ENCODE measurements around the gene PHETA1.
"Not testable (repeated sequence)": the region's sequence is repeated elsewhere in the genome, so short reads cannot be mapped to it uniquely, and the experiment has no call there.

PHETA1 gene

DNA sequence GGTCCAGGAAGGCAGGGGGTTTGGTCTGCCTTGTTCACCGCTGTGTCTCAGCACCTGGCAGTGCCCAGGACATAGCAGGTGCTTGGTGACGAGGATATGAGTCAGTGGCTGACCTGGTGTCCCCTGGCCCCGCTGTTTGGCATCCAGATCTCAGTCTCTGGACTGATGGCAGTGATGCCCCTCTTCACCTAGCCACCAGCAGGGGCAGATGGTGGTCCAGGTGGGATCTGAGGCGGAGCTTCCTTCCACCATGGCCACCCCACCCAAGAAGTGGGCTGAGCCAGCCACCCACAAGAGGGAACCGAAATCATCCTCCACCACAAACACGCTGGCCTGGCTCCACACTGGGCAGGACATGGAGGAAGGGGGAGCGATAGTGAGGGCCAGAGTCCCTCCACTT is 20.7 kb upstream of the PHETA1 start:
- in situ Hi-C loops (cut with MboI; ENCODE audit: low sequenced_read_pairs, unreplicated experiment), result loop anchor here (10.0 kb wide), 1 partner anchor 135 kb away; no protein-coding TSS in a partner anchor
- DNase-seq (ENCODE audit: low spot score), result peak; percentile 10
- TF ChIP-seq, protein P1, sequence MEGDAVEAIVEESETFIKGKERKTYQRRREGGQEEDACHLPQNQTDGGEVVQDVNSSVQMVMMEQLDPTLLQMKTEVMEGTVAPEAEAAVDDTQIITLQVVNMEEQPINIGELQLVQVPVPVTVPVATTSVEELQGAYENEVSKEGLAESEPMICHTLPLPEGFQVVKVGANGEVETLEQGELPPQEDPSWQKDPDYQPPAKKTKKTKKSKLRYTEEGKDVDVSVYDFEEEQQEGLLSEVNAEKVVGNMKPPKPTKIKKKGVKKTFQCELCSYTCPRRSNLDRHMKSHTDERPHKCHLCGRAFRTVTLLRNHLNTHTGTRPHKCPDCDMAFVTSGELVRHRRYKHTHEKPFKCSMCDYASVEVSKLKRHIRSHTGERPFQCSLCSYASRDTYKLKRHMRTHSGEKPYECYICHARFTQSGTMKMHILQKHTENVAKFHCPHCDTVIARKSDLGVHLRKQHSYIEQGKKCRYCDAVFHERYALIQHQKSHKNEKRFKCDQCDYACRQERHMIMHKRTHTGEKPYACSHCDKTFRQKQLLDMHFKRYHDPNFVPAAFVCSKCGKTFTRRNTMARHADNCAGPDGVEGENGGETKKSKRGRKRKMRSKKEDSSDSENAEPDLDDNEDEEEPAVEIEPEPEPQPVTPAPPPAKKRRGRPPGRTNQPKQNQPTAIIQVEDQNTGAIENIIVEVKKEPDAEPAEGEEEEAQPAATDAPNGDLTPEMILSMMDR (IDR thresholded peaks at IDR 0.05; ENCODE audit: borderline replicate concordance, control extremely low read depth, extremely low read depth, insufficient read depth, missing control alignments), result no peak

DNA sequence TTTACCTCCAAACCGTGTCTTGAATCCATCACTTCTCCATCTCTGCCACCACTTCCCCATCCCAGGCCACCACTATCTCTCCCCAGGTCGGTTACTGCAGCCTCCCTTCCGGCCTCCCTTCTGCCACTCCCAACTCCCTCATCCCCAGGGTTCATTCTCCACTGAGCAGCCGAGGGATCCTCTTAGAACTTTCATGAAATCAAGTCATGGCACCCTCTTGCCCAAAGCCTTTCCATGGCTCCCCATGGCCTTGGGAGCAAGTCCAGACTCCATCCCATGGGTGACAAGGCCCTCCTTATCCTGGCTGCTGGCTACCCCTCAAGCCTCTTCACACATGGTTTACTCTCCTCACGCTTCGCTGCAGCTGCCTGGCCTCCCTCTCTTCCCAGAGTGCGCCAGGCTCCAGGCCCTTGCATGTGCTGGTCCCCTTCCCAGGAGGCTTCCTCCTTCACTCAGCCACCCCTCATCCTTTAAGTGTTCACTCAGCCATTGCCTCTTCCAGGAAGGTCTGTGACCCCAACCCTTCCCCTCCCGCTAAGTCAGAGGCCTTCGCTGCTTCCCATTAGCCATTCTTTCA is 18.9 kb upstream of the PHETA1 start:
- in situ Hi-C loops (cut with MboI; ENCODE audit: low sequenced_read_pairs, unreplicated experiment), result no loop called here
- TF ChIP-seq, protein P1 (IDR thresholded peaks at IDR 0.05; ENCODE audit: borderline replicate concordance, control extremely low read depth, extremely low read depth, insufficient read depth, missing control alignments), result no peak
- no peak for DNase-seq (ENCODE audit: low spot score)

GRCh38 chr12:111386885-111387284 is 18.0 kb upstream of the PHETA1 start:
- in situ Hi-C loops (cut with MboI; ENCODE audit: low sequenced_read_pairs, unreplicated experiment), result no loop called here
- TF ChIP-seq, protein P1 (IDR thresholded peaks at IDR 0.05; ENCODE audit: borderline replicate concordance, control extremely low read depth, extremely low read depth, insufficient read depth, missing control alignments), result no peak
- no peak for DNase-seq (ENCODE audit: low spot score)

DNA sequence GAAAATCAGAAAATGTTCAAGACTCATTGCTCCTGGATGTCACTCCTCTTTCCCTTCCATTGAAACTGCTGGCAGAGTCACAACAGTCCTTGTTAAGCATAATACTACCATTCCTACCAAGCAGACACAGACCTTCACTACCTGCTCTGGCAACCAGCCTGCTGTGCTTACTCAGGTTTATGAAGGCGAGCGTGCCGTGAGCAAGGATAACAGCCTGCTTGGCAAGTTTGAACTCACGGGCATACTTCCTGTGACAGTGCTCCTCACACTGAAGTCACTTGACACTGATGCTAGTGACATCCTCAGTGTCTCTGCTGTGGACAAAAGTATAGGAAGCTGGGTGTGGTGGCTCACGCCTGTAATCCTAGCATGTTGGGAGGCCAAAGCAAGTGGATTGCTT is 15.7 kb upstream of the PHETA1 start:
- in situ Hi-C loops (cut with MboI; ENCODE audit: low sequenced_read_pairs, unreplicated experiment), result no loop called here
- TF ChIP-seq, protein P1 (IDR thresholded peaks at IDR 0.05; ENCODE audit: borderline replicate concordance, control extremely low read depth, extremely low read depth, insufficient read depth, missing control alignments), result no peak
- DNase-seq (ENCODE audit: low spot score), result no peak

DNA sequence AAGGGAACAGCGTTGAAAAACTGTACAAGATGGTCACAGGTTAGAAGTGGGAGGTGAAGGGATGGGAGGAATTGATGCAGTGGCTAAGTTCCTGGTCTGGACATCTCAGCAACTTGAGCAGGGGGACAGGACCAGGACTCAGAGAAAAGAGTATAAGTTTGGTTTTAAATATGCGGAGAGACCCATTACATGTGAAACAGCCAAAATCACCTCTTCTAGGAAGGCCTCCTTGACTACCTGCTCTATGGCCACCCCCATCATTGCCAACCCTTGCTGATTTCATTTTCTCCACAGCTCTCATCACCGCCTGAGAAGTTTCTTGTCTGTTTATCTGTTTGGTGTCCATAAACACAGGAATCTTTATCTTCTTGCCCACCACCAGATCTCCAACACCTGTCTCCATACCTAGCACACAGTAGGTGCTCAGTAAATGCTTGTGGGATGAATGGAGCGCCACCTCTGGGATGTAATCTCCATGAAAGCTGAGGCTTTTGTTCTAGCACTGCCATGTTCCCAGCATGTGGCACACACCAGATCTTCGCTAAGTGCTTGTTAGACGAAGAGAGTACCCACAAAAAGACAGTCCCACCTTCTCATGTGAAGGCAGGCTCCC is 11.2 kb upstream of the PHETA1 start:
- DNase-seq (ENCODE audit: low spot score), result no peak
- TF ChIP-seq, protein P1 (IDR thresholded peaks at IDR 0.05; ENCODE audit: borderline replicate concordance, control extremely low read depth, extremely low read depth, insufficient read depth, missing control alignments), result no peak
- in situ Hi-C loops (cut with MboI; ENCODE audit: low sequenced_read_pairs, unreplicated experiment), result no loop called here

GRCh38 chr12:111377440-111377839 is 8.5 kb upstream of the PHETA1 start:
- DNase-seq (ENCODE audit: low spot score), result no peak
- in situ Hi-C loops (cut with MboI; ENCODE audit: low sequenced_read_pairs, unreplicated experiment), result no loop called here
- TF ChIP-seq, protein P1 (IDR thresholded peaks at IDR 0.05; ENCODE audit: borderline replicate concordance, control extremely low read depth, extremely low read depth, insufficient read depth, missing control alignments), result no peak

DNA sequence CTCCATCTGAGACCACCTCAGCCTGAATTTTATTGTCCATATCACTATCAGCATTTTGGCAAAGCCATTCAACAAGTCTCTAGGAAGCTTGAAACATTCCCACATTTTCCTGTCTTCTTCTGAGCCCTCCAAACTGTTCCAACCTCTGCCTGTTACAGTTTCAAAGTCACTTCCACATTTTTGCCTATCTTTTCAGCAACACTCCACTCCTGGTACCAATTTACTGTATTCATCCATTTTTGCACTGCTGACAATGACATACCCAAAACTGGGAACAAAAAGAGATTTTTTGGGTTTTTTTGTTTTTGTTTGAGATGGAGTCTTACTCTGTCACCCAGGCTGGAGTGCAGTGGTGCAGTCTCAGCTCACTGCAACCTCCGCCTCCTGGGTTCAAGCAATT is 4.3 kb upstream of the PHETA1 start:
- in situ Hi-C loops (cut with MboI; ENCODE audit: low sequenced_read_pairs, unreplicated experiment); DNase-seq (ENCODE audit: low spot score): not testable (repeated sequence)

Measured in GM13976 (cell line).